GM12892 (cell line): Measurements from ENCODE around the gene LRRC37A2. TPM values are rescaled to one million over a fixed set of nuclear protein-coding genes. Genes with fewer than 3 reads are reported as not detected.
"Not testable (repeated sequence)": the region's sequence is repeated elsewhere in the genome, so short reads cannot be mapped to it uniquely, and the experiment has no call there.

Experiments
- DNase-seq: peaks from one replicate; pipeline ENCODE4 v3.0.0; 2011; ENCODE audit not compliant: insufficient read length
- FAIRE-seq: peaks from 2 replicates; lab custom pipeline; 2011; peaks lifted over from hg19 to GRCh38; lab: Jason Lieb, UNC
- polyA plus RNA-seq: library from polyadenylated mRNA; unstranded; fragments of >200 nt; gene quantifications from one replicate; pipeline ENCODE4 v1.2.1, GENCODE V29; 2012; ENCODE audit warnings: missing spikeins, inconsistent platforms; ENCODE audit not compliant: missing spikeins

Gene LRRC37A2
- 13.7 TPM for polyA plus RNA-seq

DNA sequence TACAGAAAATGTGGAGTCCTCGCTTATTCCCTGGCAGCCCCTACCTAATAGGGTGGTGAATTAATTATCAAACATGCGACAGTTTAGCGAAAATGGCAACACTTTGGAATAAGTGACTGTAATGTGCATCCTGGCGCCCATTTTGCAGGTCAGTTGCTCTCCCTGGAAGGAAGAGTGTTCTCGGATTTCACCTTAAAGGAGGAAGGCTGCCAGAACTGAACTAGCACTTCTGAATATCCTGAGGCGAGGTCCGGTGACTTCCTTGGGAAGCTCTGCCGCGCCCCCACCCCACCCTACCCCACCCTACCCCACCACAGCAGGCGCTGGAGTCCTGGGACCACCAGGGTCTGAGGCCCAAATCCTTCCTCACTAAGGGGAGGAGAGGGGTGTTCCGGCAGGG lies at the start of gene LRRC37A2:
Gene LRRC37A2 (plus strand): TSS at position 301 of the 400 bp plus-strand sequence. CDS start 245 bp downstream, outside the sequence.
- not testable (repeated sequence) for DNase-seq, FAIRE-seq

DNA sequence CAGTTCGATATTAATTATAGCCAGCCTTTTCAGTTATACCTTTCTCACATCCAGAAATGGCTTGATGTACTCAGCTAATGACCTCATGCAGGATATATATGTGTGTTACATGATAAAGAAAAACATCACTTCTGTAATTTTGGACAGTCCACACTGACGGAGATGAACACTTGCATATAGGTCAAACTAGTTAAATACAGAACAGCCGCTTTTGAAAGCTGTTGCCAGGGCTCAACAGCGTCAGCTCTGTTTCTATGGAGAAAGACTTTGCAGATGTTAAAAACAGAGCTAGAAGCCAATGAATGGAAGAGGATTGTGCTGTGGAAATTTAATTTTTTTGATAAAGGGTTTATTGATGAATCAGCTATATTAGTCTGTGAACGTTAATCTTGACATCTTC lies 44.6 kb upstream of the LRRC37A2 start:
- FAIRE-seq: peak; percentile 81
- DNase-seq: not testable (repeated sequence)

DNA sequence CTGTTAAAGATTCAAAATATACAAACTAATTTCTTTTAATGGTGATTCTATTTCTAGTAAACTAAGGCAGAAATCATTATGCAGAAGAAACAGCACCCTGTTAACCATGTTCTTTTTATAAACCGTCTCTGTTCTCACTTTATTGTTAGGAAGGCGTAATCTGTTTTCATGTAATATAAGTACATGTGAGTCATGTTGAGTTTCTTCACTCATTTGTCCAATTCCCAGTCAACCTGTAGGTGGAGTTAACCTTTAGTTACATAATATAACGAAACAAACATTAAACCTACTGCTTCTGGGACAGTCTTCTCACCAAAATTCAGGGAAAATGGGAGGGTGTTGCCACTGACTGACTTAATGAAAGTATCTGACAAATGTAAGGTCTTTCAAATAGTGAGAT lies 37.8 kb upstream of the LRRC37A2 start:
- FAIRE-seq: peak; percentile 70
- not testable (repeated sequence) for DNase-seq

DNA sequence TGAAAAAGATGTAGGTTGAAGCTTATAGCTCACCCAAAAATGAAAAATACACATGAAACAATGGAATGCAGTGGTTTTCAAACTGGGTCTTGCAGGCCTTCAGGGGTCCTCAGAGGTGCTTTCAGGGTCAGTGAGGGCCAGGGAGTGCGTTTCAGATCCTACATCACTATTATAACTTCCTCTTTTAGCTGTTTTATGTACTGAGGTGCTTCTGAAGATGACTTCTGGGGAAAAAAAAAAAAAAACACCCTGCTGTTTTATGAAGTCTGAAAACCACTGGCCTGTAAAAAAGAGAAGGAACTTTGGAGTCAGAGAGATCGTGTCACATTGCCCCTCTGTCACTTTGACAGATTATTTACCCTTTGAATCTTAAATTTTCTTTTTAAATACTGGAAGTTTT lies 36.7 kb upstream of the LRRC37A2 start:
- peak; percentile 87 for FAIRE-seq
- not testable (repeated sequence) for DNase-seq

DNA sequence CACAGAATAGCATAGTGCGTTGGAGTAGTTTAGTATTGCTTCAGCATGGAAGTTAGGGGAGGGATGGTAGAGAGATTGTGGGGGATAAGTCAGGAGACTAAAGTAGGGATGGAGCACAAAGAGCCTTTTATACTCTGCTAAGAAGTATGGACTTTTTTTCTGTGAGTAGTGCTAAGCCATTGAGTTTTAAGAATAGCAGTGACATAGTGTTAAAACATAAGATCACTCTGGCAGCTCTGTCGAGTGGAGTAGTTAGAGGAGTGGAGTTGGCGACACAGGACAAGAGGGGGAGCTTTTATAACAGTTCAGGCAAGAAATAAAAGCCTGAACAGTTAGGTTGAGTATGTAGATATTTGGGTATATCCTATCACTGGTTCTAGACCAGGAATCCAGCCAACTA lies 33.4 kb upstream of the LRRC37A2 start:
- DNase-seq, FAIRE-seq: not testable (repeated sequence)

DNA sequence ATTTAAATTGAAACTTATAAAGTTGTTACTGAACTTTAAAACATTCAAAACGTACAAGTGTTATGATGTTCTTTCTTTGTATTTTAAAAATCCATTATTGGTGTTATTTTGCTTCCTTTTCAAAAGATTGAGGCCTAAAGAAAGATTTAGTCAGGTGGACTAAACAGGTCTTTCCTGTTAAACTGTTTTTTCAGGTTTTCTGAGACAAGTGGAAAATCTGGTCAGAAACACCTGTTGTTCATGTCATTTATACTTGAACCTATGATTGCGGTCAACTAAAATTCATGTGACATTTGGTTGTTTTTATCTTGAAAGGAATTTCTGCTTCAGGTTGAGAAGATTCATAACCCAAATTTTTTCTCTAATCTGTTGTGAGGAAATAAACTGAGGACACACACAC lies 31.0 kb upstream of the LRRC37A2 start:
- FAIRE-seq: peak; percentile 53
- not testable (repeated sequence) for DNase-seq

DNA sequence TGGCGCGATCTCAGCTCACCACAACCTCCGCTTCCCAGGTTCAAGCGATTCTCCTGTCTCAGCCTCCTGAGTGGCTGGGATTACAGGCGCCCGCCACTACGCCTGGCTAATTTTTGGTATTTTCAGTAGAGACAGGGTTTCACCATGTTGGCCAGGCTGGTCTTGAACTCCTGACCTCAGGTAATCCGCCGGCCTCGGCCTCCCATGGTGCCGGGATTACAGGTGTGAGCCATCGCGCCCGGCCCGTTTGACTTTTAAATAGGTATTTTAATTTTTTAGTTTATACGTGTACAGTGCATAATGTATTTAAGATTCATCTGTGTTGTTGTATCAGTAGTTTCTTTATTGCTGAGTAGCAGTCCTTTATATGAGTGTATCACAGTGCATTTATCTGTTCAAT lies 20.2 kb upstream of the LRRC37A2 start:
- not testable (repeated sequence) for DNase-seq, FAIRE-seq

DNA sequence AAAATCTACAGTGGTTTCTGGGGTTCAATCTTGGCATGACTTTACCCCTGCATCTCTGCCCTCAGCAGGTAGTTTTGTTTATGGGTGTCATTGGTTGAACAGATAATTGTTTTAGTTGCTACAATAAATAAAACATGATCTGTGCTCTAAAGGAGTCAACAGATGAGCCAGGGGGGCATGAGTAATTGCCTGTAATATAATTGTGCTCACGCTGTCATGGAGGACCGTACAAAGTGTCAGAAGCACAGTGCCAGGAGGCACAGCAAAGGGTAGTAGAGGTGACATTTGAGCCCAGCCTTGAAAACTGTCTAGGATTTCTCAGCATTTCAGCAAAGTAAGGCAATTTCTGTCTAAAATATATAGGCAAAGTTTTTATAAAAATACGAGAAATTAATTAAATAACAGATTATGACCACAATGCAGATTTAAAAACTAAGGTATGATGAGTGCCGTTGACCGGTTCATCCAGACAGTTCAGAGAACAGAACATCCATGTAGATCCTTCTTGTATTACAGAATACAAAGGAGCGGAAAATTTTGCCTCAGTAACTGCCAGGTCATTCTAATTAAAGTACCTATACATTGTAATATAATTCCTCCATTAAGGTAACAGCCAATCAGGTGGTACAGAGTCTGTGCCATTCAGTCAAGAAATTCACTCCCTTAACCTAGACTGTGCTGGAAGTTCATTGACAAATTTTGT lies 12.7 kb upstream of the LRRC37A2 start:
- FAIRE-seq: not testable (repeated sequence)

DNA sequence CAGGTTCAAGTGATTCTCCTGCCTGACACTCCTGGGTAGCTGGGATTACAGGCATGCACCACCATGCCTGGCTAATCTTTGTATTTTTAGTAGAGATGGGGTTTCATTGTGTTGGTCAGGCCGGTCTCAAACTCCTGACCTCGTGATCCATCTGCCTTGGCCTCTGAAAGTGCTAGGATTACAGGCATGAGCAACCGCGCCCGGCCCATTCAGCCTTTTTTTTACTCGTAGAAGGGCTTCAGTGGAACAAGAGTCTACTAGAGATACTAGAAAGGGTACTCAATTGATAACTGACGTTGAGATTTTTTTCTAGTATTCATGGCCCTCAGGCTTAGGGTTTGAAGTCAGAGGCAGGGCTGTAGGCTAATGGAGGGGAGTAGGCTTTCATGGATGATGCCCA lies 6.4 kb upstream of the LRRC37A2 start:
- not testable (repeated sequence) for FAIRE-seq, DNase-seq

More for the DNA sequence above, 12.7 kb upstream of the LRRC37A2 start:
- not testable (repeated sequence) for DNase-seq

DNA sequence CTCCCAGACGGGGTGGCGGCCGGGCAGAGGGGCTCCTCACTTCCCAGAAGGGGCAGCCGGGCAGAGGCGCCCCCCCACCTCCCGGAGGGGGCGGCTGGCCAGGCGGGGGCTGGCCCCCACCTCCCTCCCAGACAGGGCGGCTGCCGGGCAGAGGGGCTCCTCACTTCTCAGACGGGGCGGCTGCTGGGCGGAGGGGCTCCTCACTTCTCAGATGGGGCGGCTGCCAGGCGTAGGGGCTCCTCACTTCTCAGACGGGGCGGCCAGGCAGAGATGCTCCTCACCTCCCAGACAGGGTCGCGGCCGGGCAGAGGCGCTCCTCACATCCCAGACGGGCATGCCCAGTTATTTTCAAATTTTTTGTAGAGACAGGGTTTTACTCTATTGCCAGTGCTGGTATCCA lies 22.4 kb downstream of the LRRC37A2 start:
- FAIRE-seq: not testable (repeated sequence)

DNA sequence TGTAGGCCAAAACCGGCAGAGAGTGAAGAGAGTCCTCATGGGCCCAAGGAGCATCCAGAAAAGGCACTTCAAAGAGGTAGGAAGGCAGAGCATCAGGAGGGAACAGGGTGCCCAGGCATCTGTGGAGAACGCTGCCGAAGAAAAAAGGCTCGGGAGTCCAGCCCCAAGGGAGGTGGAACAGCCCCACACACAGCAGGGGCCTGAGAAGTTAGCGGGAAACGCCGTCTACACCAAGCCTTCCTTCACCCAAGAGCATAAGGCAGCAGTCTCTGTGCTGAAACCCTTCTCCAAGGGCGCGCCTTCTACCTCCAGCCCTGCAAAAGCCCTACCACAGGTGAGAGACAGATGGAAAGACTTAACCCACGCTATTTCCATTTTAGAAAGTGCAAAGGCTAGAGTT lies 36.3 kb downstream of the LRRC37A2 start:
- not testable (repeated sequence) for FAIRE-seq, DNase-seq

More for the DNA sequence above, 22.4 kb downstream of the LRRC37A2 start:
- DNase-seq: not testable (repeated sequence)

DNA sequence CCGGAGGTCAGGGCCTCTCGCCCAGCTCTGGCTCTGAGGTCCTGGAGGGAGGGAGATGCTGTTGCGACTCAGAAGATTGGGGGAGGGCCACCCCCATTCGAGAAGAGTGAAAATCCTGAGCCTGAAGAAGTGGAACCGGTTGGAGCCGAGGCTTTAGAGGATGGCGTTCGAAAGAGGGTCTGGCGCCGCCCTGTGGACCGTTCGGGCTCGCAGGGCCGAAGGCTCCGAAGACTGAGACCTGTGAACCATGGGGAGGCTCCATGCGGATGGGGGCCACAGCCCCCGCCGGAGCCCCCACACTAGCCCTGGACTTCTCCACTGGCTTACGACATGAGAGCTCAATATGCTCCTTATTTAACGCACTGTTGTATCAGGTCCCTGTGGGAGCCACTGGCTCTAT lies 46.9 kb downstream of the LRRC37A2 start:
- DNase-seq, FAIRE-seq: not testable (repeated sequence)

DNA sequence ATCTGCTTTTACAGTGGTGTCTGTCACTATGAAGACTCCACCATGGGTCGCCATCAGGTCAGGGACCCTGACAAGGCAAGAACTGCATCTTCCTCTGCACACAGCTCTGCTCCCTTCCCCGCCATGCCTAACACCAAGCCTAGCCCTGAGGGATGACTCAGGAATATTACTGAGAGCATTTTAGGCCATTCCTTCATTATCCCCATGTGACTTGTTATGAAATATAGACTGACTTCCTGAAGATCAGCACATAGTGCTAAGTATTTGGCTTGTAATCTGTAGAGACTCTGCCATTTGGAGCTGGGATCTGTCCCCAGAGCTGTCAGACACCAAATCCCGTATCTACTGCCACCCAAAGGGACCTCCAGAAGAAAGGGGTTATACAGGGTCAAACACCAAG lies 47.8 kb downstream of the LRRC37A2 start:
- not testable (repeated sequence) for FAIRE-seq, DNase-seq

DNA sequence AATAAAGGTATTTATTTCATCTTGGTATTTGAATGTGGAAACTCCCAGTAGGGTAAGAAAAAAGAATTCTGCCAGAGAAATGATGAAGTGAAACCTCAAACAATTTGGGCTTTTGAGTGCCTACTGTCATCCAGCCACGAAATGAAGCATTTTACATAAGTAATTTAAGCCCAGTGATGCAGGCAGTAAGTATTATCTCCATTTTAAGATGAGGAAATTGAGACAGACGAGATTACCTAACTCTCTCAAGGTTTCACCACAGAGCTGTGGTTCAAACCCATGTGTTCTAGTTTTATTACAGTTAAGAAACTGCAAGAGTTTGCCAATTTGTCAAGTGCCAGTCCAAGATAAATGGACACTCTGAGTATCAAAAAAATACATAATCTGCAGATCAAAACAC lies 54.0 kb downstream of the LRRC37A2 start:
- not testable (repeated sequence) for DNase-seq
- FAIRE-seq: peak; percentile 53

DNA sequence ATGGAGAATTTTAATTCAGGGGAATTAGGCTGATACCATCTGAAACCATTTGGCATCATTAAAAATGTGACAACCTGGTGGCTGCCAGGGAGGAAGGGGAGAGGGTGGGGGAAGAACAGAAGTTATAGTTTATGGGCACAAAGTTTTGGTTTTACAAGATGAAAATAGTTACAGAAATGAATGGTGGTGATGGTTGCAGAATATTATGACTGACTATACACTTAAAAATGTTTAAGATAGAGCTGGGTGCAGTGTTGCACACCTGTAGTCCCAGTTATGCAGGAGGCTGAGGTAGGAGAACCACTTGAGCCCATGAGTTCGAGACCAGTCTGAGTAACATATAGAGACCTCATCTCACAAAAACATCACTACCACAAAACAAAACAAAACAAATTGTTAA lies 54.7 kb downstream of the LRRC37A2 start:
- peak; percentile 74 for FAIRE-seq
- not testable (repeated sequence) for DNase-seq

DNA sequence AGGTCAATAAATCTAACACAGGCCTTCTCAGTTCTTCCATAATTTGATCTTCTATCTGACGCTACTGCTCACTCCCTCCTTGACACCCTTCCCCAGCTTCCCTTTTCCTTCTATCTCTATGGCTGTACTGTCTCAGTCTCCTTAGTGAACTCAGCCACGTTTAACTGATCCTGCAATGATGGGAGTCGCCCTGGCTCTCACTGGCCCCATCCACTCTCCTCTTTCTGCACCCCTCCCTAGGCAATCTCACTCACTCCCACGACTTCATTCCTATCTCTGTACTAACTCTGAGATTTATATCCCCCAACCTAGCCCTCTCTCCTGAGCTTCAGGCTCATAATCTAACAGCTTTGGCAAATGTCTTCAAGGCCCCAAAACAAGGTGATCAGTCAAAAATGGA lies 59.5 kb downstream of the LRRC37A2 start:
- DNase-seq, FAIRE-seq: not testable (repeated sequence)

DNA sequence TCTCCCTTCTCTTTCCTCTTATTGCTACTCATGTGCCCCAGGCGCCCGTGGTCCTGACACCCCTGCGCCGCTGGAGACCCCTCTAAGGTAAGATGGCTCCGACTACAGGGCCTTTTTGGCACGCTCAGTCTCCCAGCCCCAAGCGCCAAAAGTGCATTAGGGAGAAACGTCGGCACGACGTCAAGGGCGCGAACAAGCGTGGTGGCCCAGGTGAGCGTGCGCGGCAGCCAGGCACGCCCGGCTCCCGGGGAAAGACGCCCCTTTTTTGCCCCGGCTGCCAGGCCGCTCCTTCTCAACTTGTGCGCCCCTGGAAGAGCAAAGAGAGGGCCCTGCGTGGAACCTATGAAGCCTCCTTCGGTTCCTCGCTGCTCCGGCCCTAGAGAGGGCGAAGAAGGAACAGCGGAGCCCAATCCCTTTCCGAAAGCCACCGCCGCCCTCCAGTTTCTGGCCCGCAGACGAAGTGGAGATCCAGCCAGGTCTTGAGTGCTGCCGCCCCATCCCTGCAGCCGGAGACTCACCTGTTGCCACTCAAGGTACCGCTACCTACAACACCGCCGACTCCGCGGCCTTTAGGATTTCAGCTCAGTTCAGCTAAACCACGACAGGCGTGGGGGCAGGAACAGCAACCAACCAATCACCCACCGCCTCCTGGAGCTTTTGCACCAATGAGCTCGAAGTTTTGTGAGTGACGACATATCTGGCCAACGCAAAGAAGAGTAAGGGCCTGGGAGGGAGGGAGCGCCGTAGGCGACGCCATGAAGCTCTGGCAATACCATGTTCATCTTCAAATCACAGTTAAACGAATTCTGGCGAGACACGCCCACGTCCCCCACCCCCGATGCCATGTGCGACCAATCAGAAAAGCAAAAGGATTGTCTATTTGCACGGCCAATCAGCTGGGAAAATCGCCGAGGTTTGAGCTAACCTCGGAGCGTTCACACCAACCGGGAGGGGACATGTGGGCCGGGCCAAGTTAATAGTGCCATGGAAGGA lies 67.1 kb downstream of the LRRC37A2 start, which contains the start of gene ARL17A:
Gene ARL17A (minus strand): TSS at position 609 of the 993 bp plus-strand sequence. CDS start 3,369 bp downstream, outside the sequence.
- FAIRE-seq: peak; percentile 100
- DNase-seq: not testable (repeated sequence)

DNA sequence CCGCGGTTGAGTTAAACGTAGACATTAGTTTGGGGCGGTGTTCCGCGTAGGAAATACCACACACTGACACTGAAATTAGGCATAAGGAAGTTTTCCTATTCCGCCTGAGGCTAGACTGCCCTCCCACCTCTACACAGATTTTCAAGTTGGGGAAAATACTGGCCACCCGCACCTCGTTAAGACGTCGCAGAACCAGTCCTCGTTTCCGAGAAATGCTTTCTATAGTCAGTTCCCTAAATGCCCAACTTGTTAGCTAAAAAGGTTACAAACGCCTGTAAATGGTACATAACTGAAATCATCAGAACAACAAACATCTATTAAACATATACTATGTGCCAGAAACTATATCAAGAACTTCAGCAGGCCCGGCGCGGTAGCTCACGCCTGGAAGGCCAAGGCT lies 67.8 kb downstream of the LRRC37A2 start:
- DNase-seq, FAIRE-seq: not testable (repeated sequence)

DNA sequence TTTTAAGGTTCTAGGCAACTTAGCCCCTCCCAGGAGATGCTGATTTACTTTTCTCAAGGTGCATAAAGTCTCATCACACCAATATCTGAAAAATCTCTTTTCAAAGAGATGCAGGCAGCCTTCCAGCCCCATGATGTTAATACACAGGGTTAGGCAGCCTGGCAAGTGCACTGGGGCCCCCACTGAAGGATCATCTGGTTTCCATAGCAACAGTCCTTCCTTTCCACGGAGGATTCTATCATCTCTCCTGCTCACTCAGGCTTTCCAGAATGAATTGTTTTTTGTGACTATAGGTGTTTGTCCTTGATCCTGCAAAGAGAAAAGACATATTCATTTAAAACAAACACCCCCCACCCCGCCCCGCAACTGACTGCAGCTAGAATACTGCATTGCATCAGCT lies 73.2 kb downstream of the LRRC37A2 start:
- DNase-seq, FAIRE-seq: not testable (repeated sequence)
